ENCODE measurements around the gene TICRR. TPM values are rescaled to one million over a fixed set of nuclear protein-coding genes. Genes with fewer than 3 reads are reported as not detected.

TICRR gene
- total RNA-seq (2021) (17.8 and 23.6 TPM in 2 replicates), Bru-seq, nascent RNA (percentile 90 among the genes with signal in this experiment), BruChase-seq, experiment 1, labeled RNA remaining after a 2-hour chase (percentile 76 among the genes with signal in this experiment), BruChase-seq, experiment 2, labeled RNA remaining after a 6-hour chase (percentile 78 among the genes with signal in this experiment)
- long read RNA-seq, full-length matches to known transcripts: 2 of 7 reads
- long read RNA-seq, partial matches to known transcripts: 4 of 7 reads
- long read RNA-seq, other reads (novel, unspliced or antisense): 1 of 7 reads

- H3K9me3 ChIP-seq (ENCODE audit: insufficient read depth, low read depth): no peaks in the 10 kb centered on the region
- H3K4me1 ChIP-seq (replicated peaks; ENCODE audit: insufficient read depth): peaks cover 24% of the 10 kb centered on the region
- H3K27ac ChIP-seq: peak within 1 kb of the TSS; percentile 59
- no peaks in the 10 kb centered on the region for H3K9me2 ChIP-seq (ENCODE audit: insufficient read depth)
- H3K4me3 ChIP-seq: peak within 1 kb of the TSS; percentile 71
- peak within 1 kb of the TSS; percentile 82 for H2AFZ ChIP-seq
- DNase-seq: peak; percentile 96 to 99
- peak within 1 kb of the TSS; percentile 91 for H3K4me2 ChIP-seq
- TF ChIP-seq CTCF (conservative IDR thresholded peaks at IDR 0.05) (no peak), EZH2 (IDR thresholded peaks at IDR 0.05; ENCODE audit: low read depth) (no peak)
- no TSS peak for BruUV-seq (replicated peaks)
- H3F3A ChIP-seq (ENCODE audit: insufficient read depth, low read depth): no peaks in the 10 kb centered on the region; the same call in 1 of the 2 replicates
- intact Hi-C loops (cut with micrococcal nuclease; ENCODE audit: unreplicated experiment): loop anchor here (1.0 to 10.0 kb wide), 2 partner anchors 79 to 240 kb away; partner anchors contain the start of genes POLG and RHCG
- POLR2A ChIA-PET (ENCODE audit: unreplicated experiment): interaction anchor here (0.6 kb wide), 6 partner anchors 187 to 987 kb away, joined by 3 to 23 read pairs (median 4); no protein-coding TSS in a partner anchor
- peaks cover 48% of the 10 kb centered on the region for H3K79me2 ChIP-seq (ENCODE audit: low read depth)
- no peaks in the 10 kb centered on the region for H4K20me1 ChIP-seq (ENCODE audit: insufficient read depth)
- CTCF ChIA-PET: interaction anchor here (0.6 to 1.0 kb wide), 4 partner anchors 21 to 82 kb away, joined by 3 to 6 read pairs (median 4); no protein-coding TSS in a partner anchor
- no peaks in the 10 kb centered on the region; the same call in 1 of the 2 replicates for H3K36me3 ChIP-seq (ENCODE audit: low read depth)
- no peaks in the 10 kb centered on the region for H3K27me3 ChIP-seq (ENCODE audit: insufficient read depth, low read depth)
Measured at GRCh38 chr15:89575146-89575655, at the start of gene TICRR. Gene TICRR, plus strand, starts transcription at chr15:89575469. Its CDS starts 118 bp downstream, at chr15:89575587.

DNA sequence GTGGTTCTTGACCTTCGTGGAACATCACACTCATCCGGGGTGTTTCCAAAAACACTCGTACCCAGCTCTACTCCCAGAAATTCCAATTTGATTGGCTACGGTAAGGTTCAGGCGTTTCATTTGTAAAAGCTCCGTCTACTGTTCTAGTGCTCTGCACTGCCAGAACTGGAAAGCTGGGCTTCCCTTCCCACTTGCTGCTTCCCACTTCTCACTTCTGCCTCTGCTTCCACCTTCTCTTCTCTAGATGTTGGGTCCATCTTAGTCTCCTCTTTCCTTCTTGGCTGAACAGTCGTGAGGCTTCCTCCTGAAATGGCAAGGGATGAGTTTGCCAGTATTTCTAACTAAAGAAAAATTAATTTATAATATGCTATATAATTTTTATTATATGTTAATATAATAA is 49.1 kb upstream of the TICRR start:
- Histone ChIP-seq H3K4me3 (no peak overlapping the region), H3K4me2 (no peak overlapping the region), H3K9me3 (ENCODE audit: insufficient read depth, low read depth) (0 out of 2 replicates have a peak, but pooled peaks cover 2% of the 10 kb centered on the region), H3K4me1 (replicated peaks; ENCODE audit: insufficient read depth) (no peaks in the 10 kb centered on the region), H3K27ac (no peak overlapping the region), H2AFZ (no peak overlapping the region), H3K36me3 (ENCODE audit: low read depth) (no peaks in the 10 kb centered on the region), H3K79me2 (ENCODE audit: low read depth) (no peaks in the 10 kb centered on the region), H3F3A (ENCODE audit: insufficient read depth, low read depth) (no peaks in the 10 kb centered on the region), H3K9me2 (ENCODE audit: insufficient read depth) (no peaks in the 10 kb centered on the region; the same call in 1 of the 2 replicates), H3K27me3 (ENCODE audit: insufficient read depth, low read depth) (no peaks in the 10 kb centered on the region), H4K20me1 (ENCODE audit: insufficient read depth) (no peaks in the 10 kb centered on the region)
- no peak for DNase-seq
- POLR2A ChIA-PET (ENCODE audit: unreplicated experiment): no interaction called here
- BruUV-seq (replicated peaks): no TSS peak
- intact Hi-C loops (cut with micrococcal nuclease; ENCODE audit: unreplicated experiment): no loop called here
- CTCF ChIA-PET: no interaction called here
- no peak for TF ChIP-seq CTCF (conservative IDR thresholded peaks at IDR 0.05)
- no peak for TF ChIP-seq EZH2 (IDR thresholded peaks at IDR 0.05; ENCODE audit: low read depth)

GRCh38 chr15:89526601-89527441 is 48.4 kb upstream of the TICRR start:
- no peak for DNase-seq
- H3K36me3 ChIP-seq (ENCODE audit: low read depth): no peaks in the 10 kb centered on the region
- H2AFZ ChIP-seq: no peak overlapping the region
- CTCF ChIA-PET: no interaction called here
- H3K4me1 ChIP-seq (replicated peaks; ENCODE audit: insufficient read depth): no peaks in the 10 kb centered on the region
- no peaks in the 10 kb centered on the region for H4K20me1 ChIP-seq (ENCODE audit: insufficient read depth)
- H3K4me2 ChIP-seq: no peak overlapping the region
- H3K9me2 ChIP-seq (ENCODE audit: insufficient read depth): no peaks in the 10 kb centered on the region; the same call in 1 of the 2 replicates
- no TSS peak for BruUV-seq (replicated peaks)
- TF ChIP-seq EZH2 (IDR thresholded peaks at IDR 0.05; ENCODE audit: low read depth) (no peak), CTCF (conservative IDR thresholded peaks at IDR 0.05) (no peak)
- POLR2A ChIA-PET (ENCODE audit: unreplicated experiment): no interaction called here
- H3K27me3 ChIP-seq (ENCODE audit: insufficient read depth, low read depth): no peaks in the 10 kb centered on the region
- no peaks in the 10 kb centered on the region for H3K79me2 ChIP-seq (ENCODE audit: low read depth)
- intact Hi-C loops (cut with micrococcal nuclease; ENCODE audit: unreplicated experiment): no loop called here
- H3K4me3 ChIP-seq: no peak overlapping the region
- H3F3A ChIP-seq (ENCODE audit: insufficient read depth, low read depth): no peaks in the 10 kb centered on the region
- H3K27ac ChIP-seq: no peak overlapping the region
- no peaks in the 10 kb centered on the region for H3K9me3 ChIP-seq (ENCODE audit: insufficient read depth, low read depth)
